PFSK-1 (cell line): ENCODE measurements around the gene CACNA1H.

ENCODE experiments used
- POLR2AphosphoS5 ChIP-seq: IDR thresholded peaks from 2 replicates; pipeline ENCODE4 v1.6.1; 2012; ENCODE audit warnings: low read depth, mild to moderate bottlenecking, control low read depth, low read length, moderate library complexity
- SIN3A ChIP-seq: IDR thresholded peaks from 2 replicates; pipeline ENCODE4 v1.6.1; 2012; ENCODE audit warnings: mild to moderate bottlenecking, low read length, moderate library complexity, borderline replicate concordance; ENCODE audit not compliant: insufficient read depth
- TF ChIP-seq, protein P1 (sequence below), 2 experiments: IDR thresholded peaks; 2 replicates each; pipeline versions ENCODE4 v1.6.1 to v1.8.0; 2011 to 2012; ENCODE audit warnings: low read depth in 2 of 2, low read length in 2 of 2, control low read depth in 1 of 2, inconsistent platforms in 1 of 2, mild to moderate bottlenecking in 1 of 2, moderate library complexity in 1 of 2; ENCODE audit not compliant: insufficient read depth in 1 of 2

DNA sequence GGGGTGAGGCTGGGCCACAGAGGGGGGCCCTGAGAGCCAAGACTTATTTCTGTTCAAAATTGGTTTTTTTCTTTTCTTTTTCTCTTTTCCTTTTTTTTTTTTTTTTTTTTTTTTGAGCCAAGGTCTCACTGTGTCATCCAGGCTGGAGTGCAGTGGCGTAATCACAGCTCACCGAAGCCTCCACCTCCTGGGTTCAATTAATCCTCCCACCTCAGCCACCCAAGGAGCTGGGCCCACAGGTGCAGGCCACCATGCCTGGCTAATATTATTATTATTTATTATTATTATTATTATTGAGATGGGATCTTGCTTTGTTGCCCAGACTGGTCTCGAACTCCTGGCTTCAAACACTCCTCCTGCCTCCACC, 17.5 kb upstream of the CACNA1H start:
- TF ChIP-seq, protein P1, sequence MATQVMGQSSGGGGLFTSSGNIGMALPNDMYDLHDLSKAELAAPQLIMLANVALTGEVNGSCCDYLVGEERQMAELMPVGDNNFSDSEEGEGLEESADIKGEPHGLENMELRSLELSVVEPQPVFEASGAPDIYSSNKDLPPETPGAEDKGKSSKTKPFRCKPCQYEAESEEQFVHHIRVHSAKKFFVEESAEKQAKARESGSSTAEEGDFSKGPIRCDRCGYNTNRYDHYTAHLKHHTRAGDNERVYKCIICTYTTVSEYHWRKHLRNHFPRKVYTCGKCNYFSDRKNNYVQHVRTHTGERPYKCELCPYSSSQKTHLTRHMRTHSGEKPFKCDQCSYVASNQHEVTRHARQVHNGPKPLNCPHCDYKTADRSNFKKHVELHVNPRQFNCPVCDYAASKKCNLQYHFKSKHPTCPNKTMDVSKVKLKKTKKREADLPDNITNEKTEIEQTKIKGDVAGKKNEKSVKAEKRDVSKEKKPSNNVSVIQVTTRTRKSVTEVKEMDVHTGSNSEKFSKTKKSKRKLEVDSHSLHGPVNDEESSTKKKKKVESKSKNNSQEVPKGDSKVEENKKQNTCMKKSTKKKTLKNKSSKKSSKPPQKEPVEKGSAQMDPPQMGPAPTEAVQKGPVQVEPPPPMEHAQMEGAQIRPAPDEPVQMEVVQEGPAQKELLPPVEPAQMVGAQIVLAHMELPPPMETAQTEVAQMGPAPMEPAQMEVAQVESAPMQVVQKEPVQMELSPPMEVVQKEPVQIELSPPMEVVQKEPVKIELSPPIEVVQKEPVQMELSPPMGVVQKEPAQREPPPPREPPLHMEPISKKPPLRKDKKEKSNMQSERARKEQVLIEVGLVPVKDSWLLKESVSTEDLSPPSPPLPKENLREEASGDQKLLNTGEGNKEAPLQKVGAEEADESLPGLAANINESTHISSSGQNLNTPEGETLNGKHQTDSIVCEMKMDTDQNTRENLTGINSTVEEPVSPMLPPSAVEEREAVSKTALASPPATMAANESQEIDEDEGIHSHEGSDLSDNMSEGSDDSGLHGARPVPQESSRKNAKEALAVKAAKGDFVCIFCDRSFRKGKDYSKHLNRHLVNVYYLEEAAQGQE (IDR thresholded peaks at IDR 0.05; ENCODE audit: insufficient read depth in 1 of 2, low read depth in 2 of 2, low read length in 2 of 2): no peak
- TF ChIP-seq POLR2AphosphoS5 (no peak), SIN3A (no peak)
